Neutrophil (primary cell): ENCODE measurements around the gene HAUS7.

Source experiments
- H3K27ac ChIP-seq: fragments of 200-600 bp; sonication (generic); 2 replicates; pipeline ENCODE4 v1.5.1; 2016; ENCODE audit warnings: mild to moderate bottlenecking, moderate library complexity
- H3K27me3 ChIP-seq: fragments of 200-600 bp; sonication (generic); 2 replicates; pipeline ENCODE4 v1.6.0; 2016; ENCODE audit warnings: mild to moderate bottlenecking
- H3K36me3 ChIP-seq: fragments of 200-600 bp; sonication (generic); 2 replicates; pipeline ENCODE4 v1.5.1; 2017
- H3K4me1 ChIP-seq, 2 experiments: fragments of 200-600 bp in 1 of 2; sonication (generic) in 1 of 2; 1 replicate in 1 of 2; 2 replicates in 1 of 2; pipeline versions ENCODE4 v1.5.1 to v1.6.1; 2013 to 2016; ENCODE audit warnings: low read depth in 1 of 2, low read length in 1 of 2, mild to moderate bottlenecking in 1 of 2, moderate library complexity in 1 of 2; ENCODE audit not compliant: control insufficient read depth in 1 of 2, insufficient read depth in 1 of 2
- H3K4me3 ChIP-seq, 2 experiments: fragments of 200-600 bp in 1 of 2; sonication (generic) in 1 of 2; 1 replicate in 1 of 2; 2 replicates in 1 of 2; pipeline ENCODE4 v1.5.1; 2013 to 2016; ENCODE audit warnings: low read depth in 1 of 2, low read length in 1 of 2, mild to moderate bottlenecking in 1 of 2, moderate library complexity in 1 of 2
- H3K9me3 ChIP-seq: fragments of 200-600 bp; sonication (generic); 2 replicates; pipeline ENCODE4 v1.5.1; 2016
- TF ChIP-seq, protein P1 (sequence below): fragments of 200-600 bp; sonication (generic); IDR thresholded peaks from 2 replicates; pipeline ENCODE4 v1.5.1; 2016; ENCODE audit warnings: antibody characterized with exemption

HAUS7 gene

DNA sequence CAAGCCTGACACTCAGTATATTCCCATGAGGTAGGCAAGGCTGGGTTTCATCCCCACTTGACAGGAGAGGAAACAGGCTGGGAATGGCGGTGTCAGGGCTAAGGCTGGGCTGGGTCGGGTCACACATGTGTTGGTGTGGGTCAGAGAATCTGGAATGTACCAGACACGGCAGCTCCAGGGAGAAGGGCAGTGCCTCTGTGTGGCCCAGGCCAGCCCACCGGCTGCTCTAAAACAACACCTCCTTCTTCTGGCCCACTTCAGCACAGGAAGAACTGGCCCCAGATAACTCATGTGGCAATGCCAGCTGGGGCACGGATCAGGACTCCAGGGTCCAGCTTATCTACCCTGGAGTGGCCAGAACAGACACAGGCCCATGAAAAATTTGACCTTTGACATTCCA lies 6.3 kb downstream of the HAUS7 start:
- no peaks in the 10 kb centered on the region for H3K27me3 ChIP-seq
- H3K4me3 ChIP-seq, result no peak overlapping the region
- TF ChIP-seq, protein P1, sequence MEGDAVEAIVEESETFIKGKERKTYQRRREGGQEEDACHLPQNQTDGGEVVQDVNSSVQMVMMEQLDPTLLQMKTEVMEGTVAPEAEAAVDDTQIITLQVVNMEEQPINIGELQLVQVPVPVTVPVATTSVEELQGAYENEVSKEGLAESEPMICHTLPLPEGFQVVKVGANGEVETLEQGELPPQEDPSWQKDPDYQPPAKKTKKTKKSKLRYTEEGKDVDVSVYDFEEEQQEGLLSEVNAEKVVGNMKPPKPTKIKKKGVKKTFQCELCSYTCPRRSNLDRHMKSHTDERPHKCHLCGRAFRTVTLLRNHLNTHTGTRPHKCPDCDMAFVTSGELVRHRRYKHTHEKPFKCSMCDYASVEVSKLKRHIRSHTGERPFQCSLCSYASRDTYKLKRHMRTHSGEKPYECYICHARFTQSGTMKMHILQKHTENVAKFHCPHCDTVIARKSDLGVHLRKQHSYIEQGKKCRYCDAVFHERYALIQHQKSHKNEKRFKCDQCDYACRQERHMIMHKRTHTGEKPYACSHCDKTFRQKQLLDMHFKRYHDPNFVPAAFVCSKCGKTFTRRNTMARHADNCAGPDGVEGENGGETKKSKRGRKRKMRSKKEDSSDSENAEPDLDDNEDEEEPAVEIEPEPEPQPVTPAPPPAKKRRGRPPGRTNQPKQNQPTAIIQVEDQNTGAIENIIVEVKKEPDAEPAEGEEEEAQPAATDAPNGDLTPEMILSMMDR, result no peak
- no peak overlapping the region for H3K27ac ChIP-seq
- H3K36me3 ChIP-seq, result no peaks in the 10 kb centered on the region
- no peaks in the 10 kb centered on the region for H3K9me3 ChIP-seq
- H3K4me1 ChIP-seq, result no peaks in the 10 kb centered on the region

DNA sequence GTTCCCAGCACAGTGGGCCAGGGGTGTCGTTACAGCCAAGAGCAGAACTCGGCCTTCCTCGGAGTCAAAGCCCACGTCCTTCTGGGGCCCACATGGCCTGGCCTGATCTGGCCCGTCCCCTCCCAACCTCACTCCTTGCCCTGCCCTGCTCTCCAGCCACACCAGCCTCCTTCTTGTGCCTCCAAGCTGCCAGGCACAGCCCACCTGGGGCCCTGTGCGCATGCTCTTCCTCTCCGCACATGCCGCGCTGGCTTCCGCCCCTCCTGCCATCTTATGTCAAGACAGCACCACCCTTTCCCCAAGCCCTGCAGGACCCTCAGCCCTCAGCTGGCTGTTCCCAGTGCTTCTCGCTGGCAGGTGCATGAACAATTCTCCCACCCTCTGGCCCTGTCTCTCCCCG lies 6.8 kb downstream of the HAUS7 start:
- Histone ChIP-seq H3K27me3 (no peaks in the 10 kb centered on the region), H3K36me3 (no peaks in the 10 kb centered on the region), H3K4me1 (no peaks in the 10 kb centered on the region), H3K9me3 (no peaks in the 10 kb centered on the region), H3K27ac (no peak overlapping the region), H3K4me3 (no peak overlapping the region)
- TF ChIP-seq, protein P1, result no peak

GRCh38 chrX:153463031-153463430 lies 7.3 kb downstream of the HAUS7 start:
- H3K27ac ChIP-seq, result no peak overlapping the region
- H3K4me1 ChIP-seq, result no peaks in the 10 kb centered on the region
- TF ChIP-seq, protein P1, result no peak
- no peaks in the 10 kb centered on the region for H3K36me3 ChIP-seq
- no peaks in the 10 kb centered on the region for H3K27me3 ChIP-seq
- no peak overlapping the region for H3K4me3 ChIP-seq
- no peaks in the 10 kb centered on the region for H3K9me3 ChIP-seq

GRCh38 chrX:153462291-153462690 lies 8.1 kb downstream of the HAUS7 start:
- Histone ChIP-seq H3K4me3 (no peak overlapping the region), H3K9me3 (no peaks in the 10 kb centered on the region), H3K4me1 (no peaks in the 10 kb centered on the region), H3K36me3 (no peaks in the 10 kb centered on the region), H3K27ac (no peak overlapping the region), H3K27me3 (no peaks in the 10 kb centered on the region)
- TF ChIP-seq, protein P1, result no peak

DNA sequence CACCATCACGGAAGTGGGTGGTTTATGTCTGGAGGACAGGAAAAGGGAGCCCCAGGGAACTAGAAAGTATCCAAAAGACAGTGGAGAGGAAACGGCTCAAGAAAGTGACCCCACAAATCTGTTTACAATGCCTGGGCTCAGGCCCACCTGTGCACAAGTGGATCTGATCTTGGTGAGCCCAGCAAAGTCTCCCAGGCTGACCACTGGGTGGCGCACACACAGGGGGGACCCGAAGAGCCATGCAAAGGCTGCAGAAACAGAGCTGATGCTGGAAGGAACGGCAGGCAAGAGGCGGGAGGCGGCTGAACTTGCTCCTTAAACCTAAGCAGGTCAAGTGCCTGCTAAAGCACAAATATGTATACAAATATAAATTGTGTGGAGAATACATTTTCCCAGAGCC lies 9.6 kb downstream of the HAUS7 start:
- Histone ChIP-seq H3K27ac (no peak overlapping the region), H3K4me1 (no peaks in the 10 kb centered on the region), H3K4me3 (no peak overlapping the region), H3K9me3 (no peaks in the 10 kb centered on the region), H3K36me3 (peaks cover 5% of the 10 kb centered on the region), H3K27me3 (no peaks in the 10 kb centered on the region)
- TF ChIP-seq, protein P1, result no peak

GRCh38 chrX:153459986-153460385 lies 10.4 kb downstream of the HAUS7 start:
- Histone ChIP-seq H3K4me3 (no peak overlapping the region), H3K9me3 (no peaks in the 10 kb centered on the region), H3K27ac (no peak overlapping the region), H3K36me3 (peaks cover 12% of the 10 kb centered on the region), H3K27me3 (no peaks in the 10 kb centered on the region), H3K4me1 (no peaks in the 10 kb centered on the region)
- TF ChIP-seq, protein P1, result no peak
